Activated CD4-positive, alpha-beta T cell treated with anti-CD3 and anti-CD28 coated beads, Interleukin-2, amount 10 ng/mL, durations not matched to agents 7 days and 5 days (primary cell): ENCODE measurements around the gene THSD7B. TPM values are rescaled to one million over a fixed set of nuclear protein-coding genes. Genes with fewer than 3 reads are reported as not detected.
"Not testable (repeated sequence)": the region's sequence is repeated elsewhere in the genome, so short reads cannot be mapped to it uniquely, and the experiment has no call there.

Source experiments
- CTCF ChIA-PET: fragments of 350-600 bp; sonication (Branson Sonifier 250); formaldehyde crosslinking; loops from one replicate; lab custom pipeline; 2021; ENCODE audit warnings: antibody characterized with exemption; lab: Charles Lee
- POLR2A ChIA-PET: fragments of 350-600 bp; sonication (Branson Sonifier 250); formaldehyde crosslinking; loops from one replicate; lab custom pipeline; 2021; ENCODE audit warnings: antibody characterized with exemption; lab: Charles Lee
- DNase-seq: peaks from one replicate; pipeline ENCODE4 v3.0.0-alpha.2; 2020
- H3K27ac Mint-ChIP-seq: one replicate; pipeline ENCODE4 v1.8.0; 2021; ENCODE audit warnings: mild to moderate bottlenecking, moderate library complexity, mixed read lengths
- H3K27me3 Mint-ChIP-seq: one replicate; pipeline ENCODE4 v1.8.0; 2021; ENCODE audit warnings: mixed read lengths
- H3K36me3 Mint-ChIP-seq: one replicate; pipeline ENCODE4 v1.8.0; 2021; ENCODE audit warnings: low read depth, mixed read lengths
- H3K4me1 Mint-ChIP-seq: one replicate; pipeline ENCODE4 v1.8.0; 2021; ENCODE audit warnings: mixed read lengths
- H3K4me3 Mint-ChIP-seq: one replicate; pipeline ENCODE4 v1.8.0; 2021; ENCODE audit warnings: mild to moderate bottlenecking, moderate library complexity, mixed read lengths
- H3K9me3 Mint-ChIP-seq: one replicate; pipeline ENCODE4 v1.8.0; 2021; ENCODE audit warnings: mixed read lengths
- total RNA-seq, 2 experiments: library from RNA; stranded (reverse); gene quantifications; one replicate each; pipeline ENCODE4 v1.2.3, GENCODE V29; 2021

THSD7B gene
- total RNA-seq, 2 experiments from 2014 or later = not detected

DNA sequence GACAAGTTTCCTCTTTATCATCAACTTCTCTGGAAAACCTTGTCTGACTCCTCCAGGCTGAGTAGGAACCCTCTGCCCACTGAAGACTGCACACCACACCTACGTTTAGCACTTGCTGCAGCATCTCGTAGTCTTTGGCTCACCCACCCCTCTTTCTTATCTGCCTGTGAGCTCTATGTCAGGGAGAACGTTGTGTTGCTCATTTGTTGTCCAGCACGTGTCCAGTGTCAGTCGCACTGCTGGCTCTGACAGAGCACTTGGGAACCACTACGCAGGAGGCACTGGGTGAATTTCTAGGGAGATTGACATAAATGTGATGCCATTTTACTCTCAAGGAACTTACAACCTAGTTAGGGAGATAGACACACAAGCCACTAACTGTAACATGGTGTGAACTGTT, 216.3 kb downstream of the THSD7B start:
- H3K4me3 Mint-ChIP-seq, POLR2A ChIA-PET, DNase-seq, H3K27me3 Mint-ChIP-seq, H3K36me3 Mint-ChIP-seq, H3K27ac Mint-ChIP-seq, H3K9me3 Mint-ChIP-seq, CTCF ChIA-PET, H3K4me1 Mint-ChIP-seq: not testable (repeated sequence)

DNA sequence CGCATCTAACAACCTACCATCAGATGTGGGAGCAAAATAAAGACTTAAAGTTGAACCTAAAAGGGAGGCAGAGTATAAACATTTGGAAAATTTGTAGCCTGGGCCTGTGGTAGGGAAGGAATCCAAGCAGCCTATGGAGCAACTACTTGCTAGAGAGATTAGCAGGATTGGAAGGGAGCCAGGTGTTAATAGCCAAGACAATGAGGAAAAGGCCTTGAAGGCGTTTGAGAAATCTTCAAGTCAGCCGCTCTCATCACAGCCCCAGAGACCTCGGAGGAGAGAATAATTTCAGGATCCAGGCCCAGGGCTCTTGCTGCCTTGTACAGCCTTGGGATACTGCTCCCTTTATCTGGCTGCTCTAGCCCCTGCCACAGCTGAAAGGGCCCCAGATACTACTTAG, 219.7 kb downstream of the THSD7B start:
- CTCF ChIA-PET = no interaction called here
- POLR2A ChIA-PET = no interaction called here
- Mint-ChIP-seq H3K4me1 (no peaks in the 10 kb centered on the region), H3K36me3 (no peaks in the 10 kb centered on the region), H3K4me3 (no peak overlapping the region), H3K27me3 (no peaks in the 10 kb centered on the region), H3K27ac (no peak overlapping the region), H3K9me3 (no peaks in the 10 kb centered on the region)
- no peak for DNase-seq

DNA sequence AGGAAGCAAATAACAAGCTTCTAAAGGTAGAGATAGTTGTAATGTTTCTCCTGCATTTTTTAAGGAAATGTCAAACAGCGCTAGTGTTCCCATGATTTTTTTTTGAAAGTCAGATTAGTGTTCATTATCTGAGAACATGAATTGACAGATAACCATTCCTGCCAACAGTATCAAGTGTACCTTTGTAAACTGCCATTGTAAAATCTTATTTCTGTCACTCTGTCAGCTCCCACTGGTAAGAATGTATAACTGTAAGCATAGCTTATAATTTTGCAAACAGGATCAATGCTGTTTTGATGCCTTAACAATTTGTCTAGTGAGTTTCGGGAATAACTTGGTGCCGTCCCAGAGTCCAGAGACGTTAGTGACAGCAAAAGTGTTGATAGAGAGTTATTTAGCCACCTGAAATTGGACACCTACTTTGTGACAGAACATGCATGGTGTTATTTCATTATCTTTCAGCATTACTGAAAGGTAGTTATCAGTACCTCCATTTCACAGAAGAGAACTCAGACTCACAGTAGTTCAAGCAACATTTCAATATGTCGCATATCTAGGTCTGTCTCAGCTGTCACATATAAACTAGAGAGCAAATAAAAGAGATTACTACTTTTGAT, 221.4 kb downstream of the THSD7B start:
- Mint-ChIP-seq H3K9me3 (no peaks in the 10 kb centered on the region), H3K4me1 (no peaks in the 10 kb centered on the region), H3K4me3 (no peak overlapping the region), H3K27ac (no peak overlapping the region), H3K27me3 (no peaks in the 10 kb centered on the region), H3K36me3 (no peaks in the 10 kb centered on the region)
- POLR2A ChIA-PET = no interaction called here
- DNase-seq = no peak
- CTCF ChIA-PET = no interaction called here

GRCh38 chr2:136990316-136990715, 225.0 kb downstream of the THSD7B start:
- ChIA-PET POLR2A (no interaction called here), CTCF (interaction anchor here (0.6 kb wide), 1 partner anchor 99 kb away, joined by 3 read pairs; no protein-coding TSS in a partner anchor)
- Mint-ChIP-seq H3K36me3 (no peaks in the 10 kb centered on the region), H3K27me3 (no peaks in the 10 kb centered on the region), H3K4me1 (no peaks in the 10 kb centered on the region), H3K4me3 (no peak overlapping the region), H3K9me3 (no peaks in the 10 kb centered on the region), H3K27ac (no peak overlapping the region)
- DNase-seq = no peak

DNA sequence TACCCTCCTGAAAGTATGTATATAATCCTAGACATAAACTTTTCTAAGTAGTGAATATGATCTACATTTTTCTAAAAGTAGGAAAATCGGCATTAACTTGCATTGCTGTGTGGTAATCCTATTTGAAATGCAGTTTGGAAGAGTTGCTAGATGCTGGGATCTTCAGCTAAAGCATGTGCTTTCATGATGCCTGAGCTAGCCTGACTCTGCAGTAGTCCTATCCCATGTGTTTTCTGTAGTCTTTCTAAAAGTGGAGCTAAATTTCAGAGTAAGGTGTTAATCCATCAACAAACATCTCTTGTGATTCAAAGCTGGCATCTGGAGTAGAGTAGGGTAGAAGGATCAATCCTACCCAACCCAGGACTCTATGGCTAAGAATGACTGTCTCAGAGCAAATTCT, 229.4 kb downstream of the THSD7B start:
- ChIA-PET POLR2A (no interaction called here), CTCF (no interaction called here)
- DNase-seq = no peak
- Mint-ChIP-seq H3K4me1 (no peaks in the 10 kb centered on the region), H3K27ac (no peak overlapping the region), H3K36me3 (no peaks in the 10 kb centered on the region), H3K9me3 (no peaks in the 10 kb centered on the region), H3K27me3 (no peaks in the 10 kb centered on the region), H3K4me3 (no peak overlapping the region)

DNA sequence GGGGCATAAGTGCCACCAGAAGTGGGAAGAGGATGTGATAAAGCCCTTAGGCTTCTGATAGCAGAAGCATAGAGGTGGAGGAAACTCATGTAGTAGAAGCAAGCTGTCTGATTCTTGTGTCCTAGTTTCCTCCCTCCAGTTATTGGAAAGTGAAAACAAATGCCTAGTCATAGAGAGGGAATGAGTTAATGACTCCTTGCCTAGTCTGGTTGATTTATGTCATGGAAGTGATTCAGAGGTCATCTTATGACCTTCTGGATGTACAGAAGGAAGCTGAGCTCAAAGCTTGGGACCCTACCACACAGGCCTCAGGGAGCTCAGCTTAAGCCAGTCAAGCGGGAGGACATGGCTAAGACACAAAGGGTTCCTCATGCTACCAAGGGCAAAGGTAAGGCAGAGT, 232.2 kb downstream of the THSD7B start:
- ChIA-PET POLR2A (no interaction called here), CTCF (no interaction called here)
- H3K27me3 Mint-ChIP-seq = peaks cover 2% of the 10 kb centered on the region
- no peak overlapping the region for H3K27ac Mint-ChIP-seq
- no peak overlapping the region for H3K4me3 Mint-ChIP-seq
- DNase-seq = no peak
- H3K4me1 Mint-ChIP-seq = no peaks in the 10 kb centered on the region
- H3K9me3 Mint-ChIP-seq = no peaks in the 10 kb centered on the region
- H3K36me3 Mint-ChIP-seq = no peaks in the 10 kb centered on the region

DNA sequence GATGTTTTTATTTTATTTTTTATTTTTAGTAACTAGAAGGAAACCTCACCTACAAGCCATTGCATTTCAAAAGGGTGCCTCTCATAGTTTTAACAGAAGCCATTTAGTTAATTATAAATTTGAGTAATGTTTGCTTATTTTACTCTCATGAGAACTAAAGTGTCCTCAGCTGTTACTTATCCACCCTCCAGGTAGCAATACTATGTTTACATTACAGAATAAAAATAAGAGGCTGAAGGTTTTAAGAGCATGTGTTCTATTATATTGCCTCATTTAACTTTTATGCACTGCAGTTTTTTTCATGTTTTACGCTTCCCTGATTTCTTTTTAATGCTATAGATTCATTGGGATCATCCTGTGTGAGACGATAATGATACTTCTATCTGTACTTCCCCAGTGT, 235.5 kb downstream of the THSD7B start:
- Mint-ChIP-seq H3K27me3 (peaks cover 2% of the 10 kb centered on the region), H3K36me3 (no peaks in the 10 kb centered on the region), H3K27ac (no peak overlapping the region), H3K4me3 (no peak overlapping the region), H3K4me1 (no peaks in the 10 kb centered on the region), H3K9me3 (no peaks in the 10 kb centered on the region)
- CTCF ChIA-PET = no interaction called here
- POLR2A ChIA-PET = no interaction called here
- DNase-seq = no peak

DNA sequence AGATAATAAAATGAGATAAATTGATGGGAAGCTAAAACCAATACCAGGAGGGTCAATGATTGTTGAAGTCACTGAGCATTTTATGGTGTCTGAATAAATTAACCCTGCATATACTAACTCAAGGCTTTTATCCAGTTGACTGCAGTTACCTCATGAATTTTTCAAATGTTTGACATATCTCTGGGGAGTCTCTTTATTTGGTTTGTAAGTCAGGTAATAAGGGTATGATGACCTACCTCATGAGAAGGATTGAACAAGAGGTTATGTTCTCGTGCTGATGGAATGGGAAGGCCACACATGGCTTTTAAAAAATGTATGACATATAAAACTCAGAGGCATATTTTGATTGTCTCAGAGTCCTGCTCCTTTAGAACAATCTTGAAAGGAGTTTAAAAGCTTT, 237.6 kb downstream of the THSD7B start:
- Mint-ChIP-seq H3K36me3 (no peaks in the 10 kb centered on the region), H3K4me3 (no peak overlapping the region), H3K27me3 (peaks cover 2% of the 10 kb centered on the region), H3K4me1 (no peaks in the 10 kb centered on the region), H3K27ac (no peak overlapping the region), H3K9me3 (no peaks in the 10 kb centered on the region)
- no peak for DNase-seq
- POLR2A ChIA-PET = no interaction called here
- CTCF ChIA-PET = no interaction called here

DNA sequence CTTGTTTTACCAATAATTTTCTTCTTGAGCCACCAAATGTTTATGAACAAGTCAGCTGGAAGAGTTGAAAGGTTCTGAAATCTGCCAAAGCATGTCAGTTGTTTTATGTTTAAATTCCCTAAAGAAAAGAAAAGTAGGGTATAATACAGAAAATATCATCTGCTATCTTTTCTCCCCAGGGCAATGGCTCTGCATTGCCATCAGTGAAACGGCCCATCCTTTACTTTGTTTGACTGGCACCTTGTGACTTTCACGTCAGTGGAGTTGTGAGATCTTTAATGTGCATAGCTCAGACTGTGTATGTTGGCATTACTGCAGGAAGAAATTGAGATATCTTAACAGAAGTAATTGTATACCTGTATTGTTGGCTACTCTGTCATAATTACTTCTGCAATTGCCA, 239.9 kb downstream of the THSD7B start:
- H3K27me3 Mint-ChIP-seq = peaks cover 2% of the 10 kb centered on the region
- CTCF ChIA-PET = no interaction called here
- H3K4me3 Mint-ChIP-seq = no peak overlapping the region
- H3K27ac Mint-ChIP-seq = no peak overlapping the region
- no peaks in the 10 kb centered on the region for H3K36me3 Mint-ChIP-seq
- H3K9me3 Mint-ChIP-seq = no peaks in the 10 kb centered on the region
- POLR2A ChIA-PET = no interaction called here
- no peak for DNase-seq
- no peaks in the 10 kb centered on the region for H3K4me1 Mint-ChIP-seq

GRCh38 chr2:137007938-137008337, 242.6 kb downstream of the THSD7B start:
- DNase-seq = no peak
- ChIA-PET POLR2A (no interaction called here), CTCF (no interaction called here)
- Mint-ChIP-seq H3K27me3 (no peaks in the 10 kb centered on the region), H3K4me3 (no peak overlapping the region), H3K4me1 (no peaks in the 10 kb centered on the region), H3K9me3 (no peaks in the 10 kb centered on the region), H3K27ac (no peak overlapping the region), H3K36me3 (no peaks in the 10 kb centered on the region)

DNA sequence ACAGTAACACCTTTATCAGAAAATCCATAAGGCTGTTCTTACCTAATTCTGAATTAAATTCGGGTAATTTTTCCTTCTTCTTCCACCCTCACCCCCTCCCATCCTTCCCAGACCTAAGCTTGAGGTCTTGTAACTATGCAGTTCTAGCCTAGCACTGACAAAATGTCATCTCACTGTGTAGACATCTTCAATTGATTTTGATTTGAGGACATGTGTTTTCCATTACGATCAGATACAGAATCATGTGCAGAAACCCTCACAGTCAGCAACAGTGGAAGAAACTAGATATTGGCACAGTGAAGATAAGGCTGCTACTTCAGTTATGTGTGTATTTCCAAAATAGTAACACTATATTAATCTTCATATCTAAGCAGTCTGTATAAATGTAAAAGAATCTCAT, 244.6 kb downstream of the THSD7B start:
- Mint-ChIP-seq H3K36me3 (no peaks in the 10 kb centered on the region), H3K9me3 (no peaks in the 10 kb centered on the region), H3K27ac (no peak overlapping the region), H3K27me3 (no peaks in the 10 kb centered on the region), H3K4me3 (no peak overlapping the region), H3K4me1 (no peaks in the 10 kb centered on the region)
- ChIA-PET POLR2A (no interaction called here), CTCF (interaction anchor here (1.6 kb wide), 1 partner anchor 20 kb away, joined by 4 read pairs; no protein-coding TSS in a partner anchor)
- DNase-seq = no peak

GRCh38 chr2:137020452-137021196, 255.3 kb downstream of the THSD7B start:
- CTCF ChIA-PET = no interaction called here
- Mint-ChIP-seq H3K27me3 (no peaks in the 10 kb centered on the region), H3K4me3 (no peak overlapping the region), H3K4me1 (no peaks in the 10 kb centered on the region), H3K36me3 (no peaks in the 10 kb centered on the region), H3K9me3 (no peaks in the 10 kb centered on the region), H3K27ac (no peak overlapping the region)
- DNase-seq = no peak
- POLR2A ChIA-PET = no interaction called here

DNA sequence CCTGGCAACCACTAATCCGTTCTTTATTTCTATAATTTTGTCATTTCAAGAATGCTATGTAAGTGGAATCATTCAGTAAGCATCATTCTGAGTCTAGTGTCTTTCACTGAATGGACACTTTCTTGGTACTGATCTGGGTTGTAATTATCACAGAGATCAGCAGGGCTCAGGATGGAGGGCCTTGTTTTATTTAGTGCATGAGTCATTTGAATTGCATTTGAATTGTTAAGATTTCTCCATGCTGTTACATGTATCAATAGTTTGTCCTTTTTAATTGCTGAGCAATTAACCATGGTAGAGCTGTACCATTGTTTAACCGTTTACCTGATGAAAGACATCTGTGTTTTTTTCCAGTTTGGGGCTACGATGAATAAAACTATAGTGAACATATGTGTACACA, 256.4 kb downstream of the THSD7B start:
- H3K27me3 Mint-ChIP-seq = no peaks in the 10 kb centered on the region
- no peak overlapping the region for H3K4me3 Mint-ChIP-seq
- no peak overlapping the region for H3K27ac Mint-ChIP-seq
- H3K9me3 Mint-ChIP-seq = no peaks in the 10 kb centered on the region
- ChIA-PET POLR2A (no interaction called here), CTCF (no interaction called here)
- no peaks in the 10 kb centered on the region for H3K4me1 Mint-ChIP-seq
- no peaks in the 10 kb centered on the region for H3K36me3 Mint-ChIP-seq
- no peak for DNase-seq

DNA sequence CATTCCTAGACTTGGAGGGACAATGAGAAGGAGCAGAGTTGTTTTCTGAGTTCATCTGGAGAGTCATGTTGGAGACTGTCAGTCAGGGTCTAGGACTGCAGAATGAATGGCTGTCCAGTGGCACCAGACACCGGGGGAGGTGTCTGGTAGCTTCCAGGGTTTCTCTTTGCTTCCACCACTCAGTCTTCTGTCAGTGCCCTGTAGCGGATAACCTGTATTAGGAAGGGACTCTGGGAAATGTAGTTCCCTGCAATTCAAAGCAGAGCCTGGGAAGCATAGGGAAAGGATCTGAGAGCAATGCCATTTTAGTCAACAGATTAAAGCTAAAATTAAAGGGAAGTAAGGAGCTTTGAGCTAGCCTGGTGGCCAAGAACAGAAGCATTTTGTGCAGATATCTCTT, 257.9 kb downstream of the THSD7B start:
- Mint-ChIP-seq H3K9me3 (no peaks in the 10 kb centered on the region), H3K27me3 (no peaks in the 10 kb centered on the region), H3K4me3 (no peak overlapping the region), H3K4me1 (no peaks in the 10 kb centered on the region), H3K36me3 (no peaks in the 10 kb centered on the region), H3K27ac (no peak overlapping the region)
- CTCF ChIA-PET = no interaction called here
- DNase-seq = no peak
- POLR2A ChIA-PET = no interaction called here
